HG02571 (cell line): ENCODE measurements around the gene KDM4B.

ENCODE experiments used
- ATAC-seq: cut with Tn5 transposase; IDR thresholded peaks from one replicate; pipeline ENCODE4 v1.9.1; 2021; ENCODE audit warnings: mild to moderate bottlenecking, moderate library complexity; ENCODE audit not compliant: unreplicated experiment

KDM4B gene

GRCh38 chr19:4984106-4984380, 15.1 kb downstream of the KDM4B start:
- ATAC-seq, result no peak

GRCh38 chr19:4984438-4984990, 15.6 kb downstream of the KDM4B start:
- no peak for ATAC-seq

- ATAC-seq, result no peak
Measured at GRCh38 chr19:4985551-4985991, 16.7 kb downstream of the KDM4B start.

- ATAC-seq, result no peak
Measured at GRCh38 chr19:4986056-4986455, 17.1 kb downstream of the KDM4B start.

- ATAC-seq, result no peak
Measured at GRCh38 chr19:4986471-4986891, 17.6 kb downstream of the KDM4B start.

- no peak for ATAC-seq
Measured at GRCh38 chr19:4987256-4987655, 18.3 kb downstream of the KDM4B start.

GRCh38 chr19:4987692-4988370, 18.9 kb downstream of the KDM4B start:
- no peak for ATAC-seq

GRCh38 chr19:4988770-4989251, 19.9 kb downstream of the KDM4B start:
- ATAC-seq, result no peak

- ATAC-seq, result no peak
Measured at GRCh38 chr19:4990306-4990705, 21.4 kb downstream of the KDM4B start.

- ATAC-seq, result no peak
Measured at GRCh38 chr19:4991538-4991937, 22.6 kb downstream of the KDM4B start.

GRCh38 chr19:4991996-4992698, 23.2 kb downstream of the KDM4B start:
- ATAC-seq, result no peak

GRCh38 chr19:4993683-4994082, 24.8 kb downstream of the KDM4B start:
- ATAC-seq, result no peak

GRCh38 chr19:4996701-4997100, 27.8 kb downstream of the KDM4B start:
- ATAC-seq, result no peak

GRCh38 chr19:4997297-4997696, 28.4 kb downstream of the KDM4B start:
- ATAC-seq, result no peak

GRCh38 chr19:5000120-5000611, 31.3 kb downstream of the KDM4B start:
- ATAC-seq, result no peak

- ATAC-seq, result no peak
Measured at GRCh38 chr19:5001615-5002014, 32.7 kb downstream of the KDM4B start.

GRCh38 chr19:5002143-5002542, 33.2 kb downstream of the KDM4B start:
- no peak for ATAC-seq

- no peak for ATAC-seq
Measured at GRCh38 chr19:5003781-5004180, 34.9 kb downstream of the KDM4B start.

GRCh38 chr19:5005096-5005495, 36.2 kb downstream of the KDM4B start:
- ATAC-seq, result no peak

- ATAC-seq, result no peak
Measured at GRCh38 chr19:5006201-5006600, 37.3 kb downstream of the KDM4B start.

GRCh38 chr19:5006821-5007220, 37.9 kb downstream of the KDM4B start:
- no peak for ATAC-seq
